ENCODE results near the gene ZNF208. TPM values are rescaled to one million over a fixed set of nuclear protein-coding genes. Genes with fewer than 3 reads are reported as not detected.

ZNF208 gene
- not detected in 5 replicates for total RNA-seq (2022; extraction: Qiagen RNA extraction)

GRCh38 chr19:22010437-22011143 is at the start of gene ZNF208:
ZNF208 (minus strand) TSS chr19:22010943; CDS start chr19:22010794, 149 bp downstream.

Other genes starting within 250 kb of the ZNF208 start
- gene ZNF100, start 243.4 kb downstream of the ZNF208 start, total RNA-seq (2022; extraction: Qiagen RNA extraction), result not detected in 5 replicates
- 2.2 to 4.2 TPM (median 2.8 TPM) in 5 replicates for gene ZNF43, start 174.8 kb downstream of the ZNF208 start, total RNA-seq (2022; extraction: Qiagen RNA extraction)
- not detected in 5 replicates for gene ZNF257, start 41.5 kb upstream of the ZNF208 start, total RNA-seq (2022; extraction: Qiagen RNA extraction)
- not detected in 5 replicates for gene ZNF676, start 186.0 kb upstream of the ZNF208 start, total RNA-seq (2022; extraction: Qiagen RNA extraction)